OCI-LY7 (cell line): ENCODE measurements around the gene KCND3.

Experiments used
- EZH2phosphoT487 ChIP-seq: fragments of 200-600 bp; sonication (generic); IDR thresholded peaks from 2 replicates; pipeline ENCODE4 v1.6.1; 2018; ENCODE audit warnings: low read depth, borderline replicate concordance, mild to moderate bottlenecking, mixed run types, antibody characterized with exemption, low read length, moderate library complexity, mixed read lengths
- TF ChIP-seq, protein P1 (sequence below): fragments of 200-600 bp; sonication (generic); conservative IDR thresholded peaks from 2 replicates; pipeline ENCODE4 v1.5.1; 2014; ENCODE audit warnings: mild to moderate bottlenecking, antibody characterized with exemption, low read length, moderate library complexity, mixed read lengths

GRCh38 chr1:111998332-111998731 is 8.9 kb upstream of the KCND3 start:
- TF ChIP-seq, protein P1, sequence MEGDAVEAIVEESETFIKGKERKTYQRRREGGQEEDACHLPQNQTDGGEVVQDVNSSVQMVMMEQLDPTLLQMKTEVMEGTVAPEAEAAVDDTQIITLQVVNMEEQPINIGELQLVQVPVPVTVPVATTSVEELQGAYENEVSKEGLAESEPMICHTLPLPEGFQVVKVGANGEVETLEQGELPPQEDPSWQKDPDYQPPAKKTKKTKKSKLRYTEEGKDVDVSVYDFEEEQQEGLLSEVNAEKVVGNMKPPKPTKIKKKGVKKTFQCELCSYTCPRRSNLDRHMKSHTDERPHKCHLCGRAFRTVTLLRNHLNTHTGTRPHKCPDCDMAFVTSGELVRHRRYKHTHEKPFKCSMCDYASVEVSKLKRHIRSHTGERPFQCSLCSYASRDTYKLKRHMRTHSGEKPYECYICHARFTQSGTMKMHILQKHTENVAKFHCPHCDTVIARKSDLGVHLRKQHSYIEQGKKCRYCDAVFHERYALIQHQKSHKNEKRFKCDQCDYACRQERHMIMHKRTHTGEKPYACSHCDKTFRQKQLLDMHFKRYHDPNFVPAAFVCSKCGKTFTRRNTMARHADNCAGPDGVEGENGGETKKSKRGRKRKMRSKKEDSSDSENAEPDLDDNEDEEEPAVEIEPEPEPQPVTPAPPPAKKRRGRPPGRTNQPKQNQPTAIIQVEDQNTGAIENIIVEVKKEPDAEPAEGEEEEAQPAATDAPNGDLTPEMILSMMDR: no peak
- no peak for TF ChIP-seq EZH2phosphoT487
